GM20000 (cell line): ENCODE results near the gene DDIAS.

Source experiments
- DNase-seq: peaks from one replicate; pipeline ENCODE4 v3.0.0; 2012; ENCODE audit warnings: low spot score
- CTCF ChIP-seq: IDR thresholded peaks from 2 replicates; pipeline ENCODE4 v1.5.1; 2012; ENCODE audit warnings: mild to moderate bottlenecking, control low read depth; ENCODE audit errors: extremely low read depth, missing control alignments

DDIAS gene

GRCh38 chr11:82975882-82976281 lies 74.3 kb downstream of the DDIAS start:
- no peak for DNase-seq
- no peak for TF ChIP-seq CTCF

GRCh38 chr11:82976786-82977185 lies 75.2 kb downstream of the DDIAS start:
- DNase-seq, result no peak

GRCh38 chr11:82978422-82979099 lies 77.0 kb downstream of the DDIAS start:
- no peak for TF ChIP-seq CTCF
- no peak for DNase-seq

More at GRCh38 chr11:82976786-82977185, 75.2 kb downstream of the DDIAS start:
- TF ChIP-seq CTCF, result no peak

- TF ChIP-seq CTCF, result no peak
- no peak for DNase-seq
Observed at GRCh38 chr11:82979824-82980223, 78.3 kb downstream of the DDIAS start.

- no peak for TF ChIP-seq CTCF
- DNase-seq, result no peak
Observed at GRCh38 chr11:82980292-82980691, 78.8 kb downstream of the DDIAS start.

- no peak for TF ChIP-seq CTCF
- no peak for DNase-seq
Observed at GRCh38 chr11:82980947-82981346, 79.4 kb downstream of the DDIAS start.

GRCh38 chr11:82981852-82982251 lies 80.3 kb downstream of the DDIAS start:
- TF ChIP-seq CTCF, result no peak
- DNase-seq, result no peak
